ENCODE measurements around the gene RAB21. TPM values are rescaled to one million over a fixed set of nuclear protein-coding genes. Genes with fewer than 3 reads are reported as not detected.

RAB21 gene
- total RNA-seq, 1 donor from 2014 or later: 13.3 TPM

Other genes starting within 250 kb of the RAB21 start
- gene ZFC3H1, start 91.0 kb upstream of the RAB21 start, total RNA-seq: 48.9 TPM
- 27.0 TPM for gene THAP2, start 90.6 kb upstream of the RAB21 start, total RNA-seq
- 32.7 TPM for gene TMEM19, start 68.8 kb upstream of the RAB21 start, total RNA-seq
- 30.5 TPM for gene TBC1D15, start 84.9 kb downstream of the RAB21 start, total RNA-seq
- gene TPH2, start 184.0 kb downstream of the RAB21 start, total RNA-seq: not detected

Measured in temporal lobe (tissue), 1 donor.